GM18508 (cell line): ENCODE data around the gene RBP4.
"Not testable (repeated sequence)": the region's sequence is repeated elsewhere in the genome, so short reads cannot be mapped to it uniquely, and the experiment has no call there.

Source experiments
- ATAC-seq: cut with Tn5 transposase; IDR thresholded peaks from one replicate; pipeline ENCODE4 v1.9.1; 2021; ENCODE audit warnings: moderate number of reproducible peaks; ENCODE audit not compliant: insufficient read depth, unreplicated experiment

Gene RBP4

GRCh38 chr10:93568105-93568390 lies 33.0 kb downstream of the RBP4 start:
- no peak for ATAC-seq

GRCh38 chr10:93567277-93568104 lies 33.5 kb downstream of the RBP4 start:
- no peak for ATAC-seq

GRCh38 chr10:93566435-93567276 lies 34.4 kb downstream of the RBP4 start, which contains the start of gene FFAR4:
FFAR4 (plus strand) TSS chr10:93566665; CDS start chr10:93566721, 56 bp downstream.
- no peak for ATAC-seq

- ATAC-seq: no peak
Observed at GRCh38 chr10:93565446-93565845, 35.6 kb downstream of the RBP4 start.

- ATAC-seq: no peak
Observed at GRCh38 chr10:93560541-93560940, 40.5 kb downstream of the RBP4 start.

GRCh38 chr10:93559490-93559889 lies 41.5 kb downstream of the RBP4 start:
- no peak for ATAC-seq

GRCh38 chr10:93554760-93555432 lies 46.1 kb downstream of the RBP4 start:
- no peak for ATAC-seq

- no peak for ATAC-seq
Observed at GRCh38 chr10:93554316-93554663, 46.7 kb downstream of the RBP4 start.

- ATAC-seq: no peak
Observed at GRCh38 chr10:93553482-93554315, 47.3 kb downstream of the RBP4 start.

- ATAC-seq: no peak
Observed at GRCh38 chr10:93552780-93553179, 48.3 kb downstream of the RBP4 start.

- ATAC-seq: no peak
Observed at GRCh38 chr10:93550606-93551005, 50.4 kb downstream of the RBP4 start.

GRCh38 chr10:93548376-93549071 lies 52.5 kb downstream of the RBP4 start:
- no peak for ATAC-seq

- no peak for ATAC-seq
Observed at GRCh38 chr10:93547522-93547921, 53.5 kb downstream of the RBP4 start.

- ATAC-seq: not testable (repeated sequence)
Observed at GRCh38 chr10:93546995-93547394, 54.0 kb downstream of the RBP4 start.

GRCh38 chr10:93542358-93542791 lies 58.7 kb downstream of the RBP4 start:
- ATAC-seq: no peak
